Measurements from ENCODE around the gene PIGZ. TPM values are rescaled to one million over a fixed set of nuclear protein-coding genes. Genes with fewer than 3 reads are reported as not detected.

Gene PIGZ
- total RNA-seq, 6 donors from 2014 or later: 3.4 to 16.8 (median 7.3) TPM

DNA sequence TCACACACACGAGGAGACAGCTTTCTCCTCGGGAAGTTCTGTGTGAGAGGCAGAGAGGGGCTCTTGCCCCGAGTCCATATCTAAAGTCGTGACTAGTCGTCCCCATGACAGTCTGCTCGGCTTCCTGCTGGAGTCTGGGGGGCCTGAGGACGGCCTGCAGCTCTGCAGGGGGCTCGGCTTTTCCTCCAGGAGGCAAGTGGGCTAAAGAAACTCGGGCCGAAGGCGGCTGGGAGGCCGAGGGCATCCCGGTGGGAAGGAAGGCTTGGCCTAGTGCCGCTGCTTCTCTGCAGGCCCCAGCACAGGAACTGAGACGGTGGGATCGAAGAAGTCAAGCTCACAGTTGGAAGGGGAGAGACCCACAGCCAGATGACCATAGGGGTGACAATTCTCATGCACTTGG lies 25.4 kb upstream of the PIGZ start:
- no peaks in the 10 kb centered on the region for H3K36me3 ChIP-seq
- no peak for ATAC-seq (ENCODE audit: low FRiP score in 2 of 2)
- DNase-seq: peak in 1 of 2 donors; percentile 64
- no peak overlapping the region for H3K4me3 ChIP-seq
- no peak overlapping the region for H3K27ac ChIP-seq
- H3K4me1 ChIP-seq: no peaks in the 10 kb centered on the region
- H3K9me3 ChIP-seq: no peaks in the 10 kb centered on the region
- 78% methylated on average over 16 of the region's 16 CpGs for WGBS, 2 donors
- no peaks in the 10 kb centered on the region for H3K27me3 ChIP-seq
- no peak for TF ChIP-seq POLR2AphosphoS5 (IDR thresholded peaks at IDR 0.05)
- no peak for TF ChIP-seq CTCF (IDR thresholded peaks at IDR 0.05)
- TF ChIP-seq POLR2A (IDR thresholded peaks at IDR 0.05): no peak
- TF ChIP-seq EP300 (IDR thresholded peaks at IDR 0.05): no peak

DNA sequence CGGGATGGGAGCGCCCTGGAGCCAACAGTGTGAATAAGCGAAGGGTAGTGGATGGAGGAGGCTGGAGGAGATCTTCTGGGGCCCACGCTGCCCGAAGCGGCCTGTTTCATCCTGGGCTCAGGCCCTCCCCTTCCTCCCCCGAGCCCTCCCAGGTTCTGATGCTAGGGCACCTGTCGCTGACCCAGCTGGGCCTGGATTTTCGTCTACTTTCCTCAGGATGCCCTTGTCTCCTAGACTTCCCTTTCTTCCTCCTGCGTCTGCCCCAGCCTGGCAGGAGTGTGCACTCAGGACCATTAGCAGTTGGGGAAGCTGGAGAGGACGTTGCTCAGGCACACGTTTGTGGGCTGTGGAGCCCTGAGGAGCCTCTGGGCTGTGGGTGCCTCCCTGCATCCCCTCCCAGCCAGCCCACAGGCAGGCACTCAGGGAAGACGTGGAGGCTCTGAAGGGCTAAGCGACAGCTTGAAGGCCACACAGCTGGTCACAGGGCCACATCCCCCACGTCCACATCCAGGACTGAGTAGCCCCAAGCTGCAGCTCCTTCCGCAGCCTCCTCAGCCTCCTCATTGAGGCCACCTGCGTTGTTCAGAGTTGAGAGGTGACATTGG lies 23.9 kb upstream of the PIGZ start:
- DNase-seq: no peak
- Histone ChIP-seq H3K36me3 (no peaks in the 10 kb centered on the region), H3K4me1 (no peaks in the 10 kb centered on the region), H3K27ac (no peak overlapping the region), H3K27me3 (no peaks in the 10 kb centered on the region), H3K9me3 (no peaks in the 10 kb centered on the region), H3K4me3 (no peak overlapping the region)
- 76 to 87% methylated on average over 11 to 17 of the region's 17 CpGs for WGBS, 2 donors
- TF ChIP-seq EP300 (IDR thresholded peaks at IDR 0.05) (no peak), CTCF (IDR thresholded peaks at IDR 0.05) (no peak), POLR2AphosphoS5 (IDR thresholded peaks at IDR 0.05) (no peak), POLR2A (IDR thresholded peaks at IDR 0.05) (no peak)
- ATAC-seq (ENCODE audit: low FRiP score in 2 of 2): no peak

DNA sequence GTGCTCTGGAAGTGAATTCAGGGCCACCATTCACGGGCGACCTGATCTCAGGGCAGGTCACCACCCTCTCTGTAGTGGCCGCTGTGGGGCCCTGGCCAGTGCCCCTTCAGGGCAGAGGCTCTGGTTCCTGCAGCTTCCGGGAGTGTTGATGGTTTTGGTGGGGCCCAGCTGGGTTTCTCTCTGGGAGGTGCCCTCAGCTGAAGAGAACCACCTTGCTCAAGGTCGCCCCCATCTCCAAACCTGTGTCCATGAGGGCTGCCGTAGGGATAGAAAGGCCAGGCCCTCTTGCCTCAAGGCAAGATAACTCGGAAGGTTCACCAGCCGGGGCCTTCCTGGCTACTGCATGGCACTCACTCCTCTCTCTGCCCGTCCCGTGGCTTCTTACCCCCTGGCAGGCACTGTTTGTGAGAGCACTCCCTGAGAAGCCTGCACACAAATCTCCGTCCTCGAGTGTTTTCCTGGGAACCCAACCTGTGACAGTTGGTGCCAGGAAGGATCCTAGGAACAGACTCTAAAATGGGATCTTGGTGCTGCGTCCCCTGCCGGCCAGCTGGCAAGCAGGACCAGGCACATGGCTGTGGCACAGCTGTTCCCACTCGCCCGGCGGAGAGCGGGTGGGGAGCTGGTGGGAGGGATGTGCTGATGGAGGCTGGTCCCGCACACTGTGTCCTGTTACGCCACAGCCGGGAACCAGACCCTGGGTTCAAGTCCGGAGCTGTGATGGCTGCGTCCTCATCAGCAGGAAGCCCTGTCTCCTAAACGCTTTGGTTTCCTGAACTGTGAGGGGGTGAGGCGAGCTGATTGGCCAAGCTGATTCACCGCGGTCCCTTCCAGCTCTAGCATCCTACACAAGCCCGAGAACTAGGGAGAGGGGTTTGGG lies 23.2 kb upstream of the PIGZ start:
- Histone ChIP-seq H3K9me3 (no peaks in the 10 kb centered on the region), H3K4me1 (no peaks in the 10 kb centered on the region), H3K27ac (no peak overlapping the region), H3K4me3 (no peak overlapping the region), H3K27me3 (no peaks in the 10 kb centered on the region), H3K36me3 (no peaks in the 10 kb centered on the region)
- 83 to 91% methylated on average over 19 to 28 of the region's 28 CpGs for WGBS, 2 donors
- peak in 1 of 2 donors; percentile 65 for DNase-seq
- no peak for ATAC-seq (ENCODE audit: low FRiP score in 2 of 2)
- TF ChIP-seq EP300 (IDR thresholded peaks at IDR 0.05) (no peak), POLR2AphosphoS5 (IDR thresholded peaks at IDR 0.05) (no peak), POLR2A (IDR thresholded peaks at IDR 0.05) (no peak), CTCF (IDR thresholded peaks at IDR 0.05) (no peak)

DNA sequence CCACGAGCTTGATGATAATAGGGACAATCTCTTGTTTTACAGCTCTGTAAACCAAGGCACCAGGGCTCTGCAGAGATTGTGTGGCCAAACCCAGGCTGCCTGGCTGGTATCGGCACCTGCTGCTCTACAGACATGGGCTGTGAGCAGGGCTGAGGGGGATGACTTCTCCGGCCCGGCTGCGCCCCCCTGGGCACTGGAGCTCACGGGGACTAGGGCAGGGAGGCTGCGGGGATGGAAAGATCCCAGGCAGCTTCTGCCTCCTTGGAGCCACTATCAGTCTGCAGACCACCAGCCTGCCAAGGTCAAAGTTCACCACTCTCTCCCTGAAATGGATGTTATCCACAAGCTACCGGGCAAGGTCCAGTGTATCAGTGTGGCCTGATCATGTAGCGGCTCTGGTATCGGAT lies 22.0 kb upstream of the PIGZ start:
- Histone ChIP-seq H3K9me3 (no peaks in the 10 kb centered on the region), H3K36me3 (no peaks in the 10 kb centered on the region), H3K4me1 (no peaks in the 10 kb centered on the region), H3K27ac (no peak overlapping the region), H3K4me3 (no peak overlapping the region), H3K27me3 (no peaks in the 10 kb centered on the region)
- no peak for ATAC-seq (ENCODE audit: low FRiP score in 2 of 2)
- no peak for DNase-seq
- WGBS, 2 donors: 94 to 97% methylated on average over 5 to 10 of the region's 10 CpGs
- TF ChIP-seq CTCF (IDR thresholded peaks at IDR 0.05) (no peak), POLR2A (IDR thresholded peaks at IDR 0.05) (no peak), POLR2AphosphoS5 (IDR thresholded peaks at IDR 0.05) (no peak), EP300 (IDR thresholded peaks at IDR 0.05) (no peak)
